ENCODE data around the gene KRT8.
"Not testable (repeated sequence)": the region's sequence is repeated elsewhere in the genome, so short reads cannot be mapped to it uniquely, and the experiment has no call there.

Gene KRT8

DNA sequence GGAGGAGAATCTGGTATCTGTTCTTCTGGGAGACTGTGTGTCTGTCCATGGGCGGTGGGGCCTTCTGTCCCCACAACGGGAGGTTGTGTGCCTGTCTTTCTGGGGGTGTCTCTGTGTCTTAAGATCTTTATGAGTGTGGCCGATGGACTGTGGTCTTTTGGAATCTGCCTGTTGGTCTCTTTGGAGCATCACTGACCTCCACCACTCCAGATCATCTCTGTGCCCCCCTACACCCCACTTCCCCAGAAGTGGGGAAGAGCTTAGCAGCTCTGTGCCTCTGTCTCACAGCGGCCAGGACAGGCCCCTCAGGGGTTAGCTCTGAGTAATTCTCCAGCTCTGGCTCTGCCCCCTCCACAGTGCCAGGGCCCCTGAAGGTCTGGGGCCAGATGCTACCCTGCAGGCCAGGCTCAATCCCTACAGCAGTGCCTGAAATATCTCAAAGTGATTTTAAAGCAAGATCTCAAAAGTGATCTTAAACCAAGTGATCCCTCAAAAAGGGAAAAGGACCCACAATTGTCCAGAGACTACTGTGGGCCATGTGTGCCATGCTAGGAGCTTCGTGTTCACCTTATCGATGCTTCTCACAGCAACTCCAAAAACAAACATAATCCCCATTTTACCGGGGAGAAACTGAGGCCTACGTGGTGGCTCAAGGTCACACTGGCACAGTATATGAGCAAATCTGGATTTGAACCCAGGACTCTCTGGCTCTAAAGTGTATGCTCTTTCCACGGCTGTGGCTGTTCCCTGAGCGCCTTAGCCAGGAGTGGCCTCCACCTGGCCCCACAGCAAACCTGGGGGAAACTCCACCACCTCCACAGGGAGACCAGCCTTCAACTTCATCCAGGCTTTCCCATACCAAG is 30.1 kb downstream of the KRT8 start:
- DNase-seq: no peak

GRCh38 chr12:52873832-52874572 is 30.9 kb downstream of the KRT8 start:
- peak; percentile 96 for DNase-seq

DNA sequence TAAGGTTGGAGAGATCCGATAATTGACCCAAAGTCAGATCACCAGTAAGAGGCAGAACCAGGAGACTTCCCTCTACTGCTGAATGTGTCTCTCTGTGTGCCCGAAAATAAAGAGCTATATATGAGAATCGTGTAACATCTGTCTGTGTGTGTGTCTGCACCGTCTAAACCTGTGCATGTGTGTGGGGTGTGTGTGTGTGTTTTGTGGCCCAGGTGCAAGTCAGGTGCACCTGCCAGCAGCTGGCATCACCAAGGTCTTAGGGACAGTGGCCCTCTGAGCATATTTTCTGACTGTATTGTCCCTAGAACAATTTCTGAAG is 31.4 kb downstream of the KRT8 start:
- DNase-seq: no peak

DNA sequence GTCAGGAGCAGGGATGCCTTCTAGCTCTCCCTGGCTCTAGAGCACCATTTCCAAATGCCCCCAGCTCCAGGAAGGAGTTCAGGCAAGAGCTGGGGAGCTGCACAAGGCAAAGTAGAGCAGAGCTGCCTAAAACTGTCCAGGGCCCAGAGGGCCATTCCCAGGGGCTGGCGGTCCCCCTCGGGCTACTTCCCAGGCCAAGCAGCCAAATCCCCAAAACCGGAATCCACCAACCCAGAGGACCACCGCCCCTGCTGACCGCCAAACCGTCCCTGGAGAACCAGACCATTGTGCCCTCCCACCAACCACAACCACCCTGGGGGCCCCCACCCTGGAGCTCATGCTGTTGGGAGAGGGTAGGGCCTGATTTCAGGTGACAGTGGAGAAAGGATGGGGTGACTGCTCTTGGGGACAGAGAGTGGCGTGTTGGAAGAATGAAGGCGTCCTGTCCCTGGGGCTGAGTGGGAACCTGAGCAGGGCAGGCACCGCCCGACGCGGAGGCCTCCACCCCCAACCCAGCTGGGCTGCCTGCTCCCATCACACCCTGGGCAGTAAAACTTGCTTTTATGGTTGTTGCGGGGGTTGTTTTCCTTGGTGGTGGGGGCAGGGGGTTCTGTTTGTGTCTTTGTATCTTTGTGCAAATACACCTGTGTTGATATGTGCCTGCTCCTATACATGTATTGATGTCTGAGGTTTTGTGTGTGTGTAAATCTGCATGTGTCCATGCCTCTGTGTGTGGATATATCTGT is 32.1 kb downstream of the KRT8 start:
- no peak for DNase-seq

DNA sequence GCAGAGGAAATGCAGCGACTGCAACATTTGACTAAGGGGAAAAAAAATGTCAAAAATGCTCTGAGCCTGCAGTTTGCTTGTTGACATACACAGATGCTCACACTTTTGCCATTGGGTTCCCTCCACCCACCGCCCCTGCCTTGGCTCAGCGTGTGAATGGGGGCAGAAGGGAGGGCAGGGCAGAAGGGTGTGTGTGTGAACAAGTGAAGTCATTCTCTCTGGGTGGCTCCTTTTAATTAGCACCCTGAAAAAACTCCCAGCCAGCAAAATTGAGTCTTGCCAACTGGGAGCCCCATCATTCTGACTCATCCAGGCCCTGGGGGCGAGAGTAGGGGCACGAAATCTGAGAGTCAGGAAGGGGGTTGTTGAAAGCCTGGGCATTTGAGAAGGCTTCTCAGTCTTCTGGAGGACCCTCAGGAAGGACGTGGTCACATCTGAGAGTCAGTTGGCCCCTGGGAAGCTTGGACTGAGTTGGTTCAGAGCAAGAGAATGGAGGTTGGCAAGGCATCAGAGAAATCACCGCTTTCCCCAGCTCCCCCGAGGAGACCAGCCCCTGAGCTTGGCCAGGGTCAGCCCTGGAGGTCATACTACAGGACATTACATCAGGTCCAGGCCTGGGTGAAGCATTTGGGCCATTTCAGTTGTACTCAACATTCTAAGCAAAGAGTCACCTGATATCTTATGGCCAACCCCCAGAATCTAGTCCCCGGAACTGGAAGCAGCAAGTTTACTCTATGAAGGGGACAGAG is 33.4 kb downstream of the KRT8 start:
- peak; percentile 97 for DNase-seq

DNA sequence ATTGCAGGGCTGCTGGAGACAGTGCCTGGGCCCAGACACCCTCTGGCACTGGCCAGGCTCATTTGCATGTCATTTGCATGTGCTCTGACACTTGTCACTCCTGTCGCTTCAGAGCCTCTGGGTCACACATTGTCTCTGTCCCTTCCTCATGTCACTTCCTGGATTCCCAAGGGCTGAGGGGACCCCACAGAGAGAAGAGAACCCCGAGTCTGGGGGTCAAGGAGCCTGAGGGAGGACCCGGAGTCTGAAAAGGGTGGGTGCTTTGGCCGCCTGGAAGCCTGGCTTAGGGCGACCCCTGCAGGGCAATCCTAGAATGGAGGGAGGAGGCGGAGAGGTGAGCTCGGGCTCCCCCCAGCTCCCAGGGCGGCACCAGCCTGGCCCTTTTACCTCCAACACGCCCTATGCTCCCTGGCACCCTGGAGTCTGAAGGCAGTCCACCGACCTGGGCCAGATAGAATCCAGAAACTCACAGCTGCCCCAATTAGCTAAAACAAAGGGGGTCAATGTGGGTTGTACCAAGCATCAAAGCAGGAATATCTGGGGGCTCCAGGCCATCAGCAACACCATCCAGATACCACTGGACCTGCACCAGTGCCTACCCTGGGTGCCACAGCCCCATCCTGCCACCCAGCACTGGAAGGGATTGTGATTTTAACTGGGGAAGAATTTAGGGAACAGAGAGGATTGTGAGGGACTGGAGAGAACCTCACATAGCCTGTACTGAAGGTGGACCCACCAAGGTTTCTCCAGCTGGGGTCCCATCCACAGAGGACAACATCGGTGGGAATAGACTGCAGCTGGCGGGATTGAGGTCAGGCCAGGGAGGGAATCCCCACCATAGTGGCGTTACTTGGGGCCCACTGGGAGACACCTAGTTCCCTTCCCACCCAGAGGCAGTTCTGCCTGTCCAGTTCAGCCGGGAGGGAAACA is 34.2 kb downstream of the KRT8 start:
- DNase-seq: peak; percentile 53

- no peak for DNase-seq
Measured at GRCh38 chr12:52867642-52868041, 37.2 kb downstream of the KRT8 start.

- no peak for DNase-seq
Measured at GRCh38 chr12:52867152-52867551, 37.7 kb downstream of the KRT8 start.

- DNase-seq: peak; percentile 71
Measured at GRCh38 chr12:52865090-52865944, 39.6 kb downstream of the KRT8 start.

DNA sequence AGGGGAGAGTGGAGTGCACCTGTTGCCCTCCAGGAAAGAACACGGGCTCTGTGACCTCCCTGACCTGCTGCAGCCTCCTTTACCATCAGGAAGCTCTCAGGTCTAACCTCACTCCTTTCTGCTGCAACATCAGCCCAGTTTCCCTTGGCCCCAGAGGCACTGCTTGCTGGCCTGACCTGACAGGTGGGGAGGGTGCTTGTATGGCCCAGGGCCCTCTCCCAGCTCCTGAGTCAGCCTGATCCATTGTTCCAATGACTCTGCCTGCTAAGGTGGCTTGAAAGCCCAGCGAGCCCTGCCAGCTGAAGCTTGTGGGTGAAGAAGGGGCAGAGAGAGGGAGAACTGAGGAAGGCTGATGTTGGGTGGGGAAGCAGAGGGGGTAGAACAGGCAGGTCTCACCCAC is 42.9 kb downstream of the KRT8 start:
- no peak for DNase-seq

GRCh38 chr12:52861511-52861910 is 43.4 kb downstream of the KRT8 start:
- no peak for DNase-seq

DNA sequence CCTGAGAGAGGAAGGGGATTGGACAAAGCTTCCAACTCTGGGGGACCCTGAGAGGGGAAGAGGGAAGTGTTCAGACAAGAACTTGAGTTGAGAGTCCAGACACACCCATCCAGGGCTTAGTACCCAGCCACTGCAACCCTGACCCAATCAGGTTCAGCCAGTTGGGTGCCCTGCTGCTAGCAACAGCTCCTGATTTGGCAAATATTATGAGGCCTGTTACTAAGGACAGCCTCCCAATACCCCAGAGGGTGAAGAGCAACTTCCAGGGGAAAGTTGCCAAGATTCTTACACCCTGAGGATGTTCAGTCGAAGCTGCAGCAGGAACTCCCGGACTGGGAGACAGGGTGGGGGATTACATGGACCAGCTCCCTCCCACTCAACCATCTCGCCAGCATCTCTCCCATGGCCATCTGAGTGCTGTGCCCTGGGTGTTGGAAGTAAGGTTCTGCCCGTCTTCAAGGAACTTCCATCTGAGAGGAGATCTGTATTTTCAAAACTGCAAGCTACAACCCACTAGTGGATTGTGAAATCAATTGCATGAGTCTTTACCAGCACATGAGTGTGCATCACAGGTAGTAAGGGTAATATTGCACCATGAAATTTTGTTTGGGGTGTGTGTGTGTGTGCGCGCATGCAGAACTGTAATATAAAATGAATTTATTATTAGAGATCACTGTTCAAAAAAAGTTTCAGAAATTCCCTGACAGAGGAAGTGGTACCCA is 44.6 kb downstream of the KRT8 start:
- peak; percentile 74 for DNase-seq

GRCh38 chr12:52857500-52857899 is 47.4 kb downstream of the KRT8 start:
- no peak for DNase-seq

GRCh38 chr12:52856787-52857186 is 48.1 kb downstream of the KRT8 start:
- no peak for DNase-seq

DNA sequence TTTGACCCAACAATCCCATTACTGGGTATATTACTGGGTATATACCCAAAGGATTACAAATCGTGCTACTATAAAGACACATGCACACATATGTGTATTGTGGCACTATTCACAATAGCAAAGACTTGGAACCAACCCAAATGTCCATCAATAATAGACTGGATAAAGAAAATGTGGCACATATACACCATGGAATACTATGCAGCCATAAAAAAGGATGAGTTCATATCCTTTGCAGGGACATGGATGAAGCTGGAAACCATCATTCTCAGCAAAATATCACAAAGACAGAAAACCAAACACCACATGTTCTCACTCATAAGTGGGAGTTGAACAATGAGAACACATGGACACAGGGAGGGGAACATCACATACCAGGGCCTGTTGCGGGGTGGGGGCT is 48.8 kb downstream of the KRT8 start:
- DNase-seq: not testable (repeated sequence)

- no peak for DNase-seq
Measured at GRCh38 chr12:52851787-52852186, 53.1 kb downstream of the KRT8 start.

DNA sequence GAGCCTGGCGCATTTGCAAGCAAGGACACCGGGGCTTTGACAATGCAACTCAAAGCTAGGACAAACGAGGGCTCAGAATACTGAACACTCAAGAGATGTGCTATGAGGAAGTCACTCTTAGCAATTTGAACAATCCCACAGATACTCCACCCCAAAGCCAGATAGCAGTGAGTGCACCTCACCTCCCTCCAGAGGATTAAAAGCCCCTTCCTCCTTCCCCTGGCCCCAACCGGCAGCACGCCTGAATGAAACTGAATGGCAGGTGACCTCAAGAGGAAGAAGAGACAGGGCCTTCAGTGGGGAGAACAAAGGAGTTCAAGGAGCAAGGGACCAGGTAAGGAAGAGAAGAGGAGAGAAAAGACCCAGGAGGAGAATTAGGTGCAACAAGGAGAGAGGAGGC is 54.2 kb downstream of the KRT8 start:
- DNase-seq: no peak

- no peak for DNase-seq
Measured at GRCh38 chr12:52849511-52849910, 55.4 kb downstream of the KRT8 start.

DNA sequence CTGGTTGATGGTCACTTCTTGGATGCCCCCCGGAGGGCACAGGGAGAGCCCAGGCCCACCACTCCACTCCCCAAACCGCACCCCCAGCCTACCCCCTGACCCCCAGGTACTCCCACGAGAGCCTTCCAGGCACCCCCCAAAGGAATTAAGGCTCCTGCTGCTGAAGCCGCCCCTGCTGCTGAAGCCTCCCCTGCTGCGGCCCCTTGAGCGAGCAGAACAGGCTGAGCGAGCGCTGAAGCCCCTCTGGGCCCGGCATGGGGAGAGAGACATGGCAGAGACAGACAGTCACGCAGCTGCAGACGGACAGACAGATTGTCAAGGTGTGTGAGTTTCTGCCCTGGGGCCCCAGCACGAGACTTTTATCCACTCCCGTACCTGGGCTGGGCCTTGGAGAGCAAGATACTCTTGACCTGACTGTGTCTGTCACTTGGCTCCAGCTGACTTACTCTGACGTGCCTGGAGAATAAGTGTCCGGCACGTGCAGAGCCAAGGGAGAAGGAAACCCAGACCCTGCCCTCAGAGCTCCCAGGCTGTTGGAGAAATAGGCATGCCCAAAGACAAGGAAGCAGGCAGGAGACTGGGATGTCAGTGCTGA is 56.1 kb downstream of the KRT8 start, which contains the start of gene KRT78:
Gene KRT78, minus strand, starts transcription at position 334 of the 595 bp plus-strand sequence. Its CDS starts 64 bp downstream, at position 270.
- no peak for DNase-seq

All from fibroblast of skin of scalp (primary cell).